Esophagus squamous epithelium (tissue), 5 donors: ENCODE measurements around the gene SYP. TPM values are rescaled to one million over a fixed set of nuclear protein-coding genes. Genes with fewer than 3 reads are reported as not detected.

Experiments
- DNase-seq: peaks from one replicate; lab custom pipeline; 2025; lab: John Stamatoyannopoulos, UW
- H3K27ac ChIP-seq, 4 donors: fragments of 200-600 bp; sonication (generic); one replicate each; pipeline ENCODE4 v1.5.1; 2016 to 2019; ENCODE audit warnings: mild to moderate bottlenecking in 1 of 4
- H3K27me3 ChIP-seq, 4 donors: fragments of 200-600 bp; sonication (generic); 1 replicate in 3 of 4; 2 replicates in 1 of 4; pipeline versions ENCODE4 v1.5.1 to v1.6.0; 2017 to 2021; ENCODE audit warnings: antibody characterized with exemption in 1 of 4
- H3K36me3 ChIP-seq, 3 donors: fragments of 200-600 bp; sonication (generic); one replicate each; pipeline ENCODE4 v1.5.1; 2016 to 2019
- H3K4me1 ChIP-seq, 3 donors: fragments of 200-600 bp; sonication (generic); one replicate each; pipeline ENCODE4 v1.5.1; 2017 to 2019
- H3K4me3 ChIP-seq, 4 donors: fragments of 200-600 bp; sonication (generic); 1 replicate in 3 of 4; 2 replicates in 1 of 4; pipeline ENCODE4 v1.5.1; 2016 to 2019; ENCODE audit warnings: mild to moderate bottlenecking in 2 of 4, moderate library complexity in 1 of 4
- H3K9me3 ChIP-seq, 3 donors: fragments of 200-600 bp; sonication (generic); one replicate each; pipeline ENCODE4 v1.5.1; 2016 to 2019
- CTCF ChIP-seq, 6 experiments: fragments of 450-650 bp in 4 of 6; fragments of 200-600 bp in 2 of 6; sonication (generic) in 2 of 6; IDR thresholded peaks; one replicate each; pipeline ENCODE4 v1.5.1; 2016 to 2019; ENCODE audit warnings: antibody characterized with exemption in 6 of 6, mild to moderate bottlenecking in 4 of 6, moderate library complexity in 4 of 6
- POLR2A ChIP-seq, 4 donors: fragments of 450-650 bp; IDR thresholded peaks; one replicate each; pipeline ENCODE4 v1.6.1; 2017; ENCODE audit warnings: antibody characterized with exemption in 4 of 4, mild to moderate bottlenecking in 4 of 4, moderate library complexity in 3 of 4
- WGBS, 2 donors: methylation state at CpG; one replicate each; pipeline ENCODE4 v1.1.5; 2018; 5-methylcytosine and 5-hydroxymethylcytosine counted together
- intact Hi-C: fragments of 100-400 bp; cut with DNase I; formaldehyde crosslinking; loops from one replicate; pipeline ENCODE4 v1.15.0; 2022
- total RNA-seq, 4 donors: library from RNA; depleted of rRNA; stranded (reverse); fragments of >200 nt; gene quantifications; one replicate each; pipeline ENCODE4 v1.1.0, GENCODE V29; 2016
- donor health status: DM: yes; HTN: yes; CAD: no.

Gene SYP
- total RNA-seq, 4 donors from 2014 or later: 0.15 to 0.57 (median 0.37) TPM

GRCh38 chrX:49209434-49210251 is 9.7 kb upstream of the SYP start:
- H3K27me3 ChIP-seq: peaks cover 0 to 13% (median 0%) of the 10 kb centered on the region in 4 donors
- intact Hi-C loops: no loop called here
- no peak overlapping the region for H3K27ac ChIP-seq
- TF ChIP-seq POLR2A (IDR thresholded peaks at IDR 0.05) (no peak), CTCF (IDR thresholded peaks at IDR 0.05) (no peak)
- H3K36me3 ChIP-seq: no peaks in the 10 kb centered on the region
- WGBS, 2 donors: 9 to 30% methylated on average over 2 to 7 of the region's 28 CpGs
- H3K9me3 ChIP-seq: no peaks in the 10 kb centered on the region
- no peak overlapping the region for H3K4me3 ChIP-seq
- no peak for DNase-seq
- no peaks in the 10 kb centered on the region for H3K4me1 ChIP-seq

DNA sequence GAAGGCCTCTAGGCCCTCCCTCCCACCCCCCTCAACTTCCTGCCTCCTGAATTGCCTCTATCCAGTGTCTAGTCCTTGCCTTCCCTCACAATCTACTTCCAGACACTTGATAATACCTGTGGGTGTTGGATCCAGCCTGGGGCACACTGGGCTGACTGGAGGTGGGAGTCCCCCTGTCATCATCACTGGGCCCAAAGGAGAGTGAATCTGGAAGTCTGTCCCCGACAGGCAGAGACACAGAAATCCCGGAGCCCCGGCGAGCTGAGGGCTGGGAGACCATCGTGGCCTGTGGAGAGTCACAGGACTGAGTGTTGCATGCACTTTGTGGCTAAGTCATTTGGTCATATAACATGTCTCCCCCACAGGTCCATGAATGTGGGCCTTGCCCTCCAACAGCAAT is 8.4 kb upstream of the SYP start:
- H3K9me3 ChIP-seq: no peaks in the 10 kb centered on the region
- no peaks in the 10 kb centered on the region for H3K4me1 ChIP-seq
- H3K27ac ChIP-seq: no peak overlapping the region
- TF ChIP-seq POLR2A (IDR thresholded peaks at IDR 0.05) (no peak), CTCF (IDR thresholded peaks at IDR 0.05) (no peak)
- no peak for DNase-seq
- no peaks in the 10 kb centered on the region for H3K36me3 ChIP-seq
- no CpG with 5 or more reads among the region's 5 CpGs for WGBS, 2 donors
- H3K27me3 ChIP-seq: peaks cover 0 to 13% (median 0%) of the 10 kb centered on the region in 4 donors
- no peak overlapping the region for H3K4me3 ChIP-seq
- intact Hi-C loops: no loop called here

DNA sequence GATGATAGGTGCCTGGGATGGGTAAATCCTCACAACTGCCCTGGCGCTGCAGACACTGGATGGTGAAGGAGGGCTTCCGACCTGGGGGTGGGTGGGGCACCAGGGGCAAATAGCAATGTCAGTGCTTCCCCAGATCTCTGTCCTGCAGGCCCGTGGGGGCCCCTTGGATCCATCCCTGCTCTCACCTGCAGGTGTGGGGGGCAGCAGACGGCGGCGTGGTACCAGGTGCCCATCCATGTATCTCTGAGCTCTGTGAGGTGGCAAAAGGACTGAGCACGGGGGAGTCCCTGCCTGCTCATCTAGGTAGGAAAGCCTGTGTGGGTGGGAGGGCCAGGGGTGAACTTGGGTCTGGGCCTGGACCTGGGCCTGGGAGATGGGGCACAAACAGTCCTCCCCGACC is 6.5 kb upstream of the SYP start:
- Histone ChIP-seq H3K9me3 (no peaks in the 10 kb centered on the region), H3K4me1 (no peaks in the 10 kb centered on the region), H3K27me3 (peaks cover 0 to 13% (median 0%) of the 10 kb centered on the region in 4 donors), H3K27ac (no peak overlapping the region), H3K4me3 (no peak overlapping the region), H3K36me3 (no peaks in the 10 kb centered on the region)
- DNase-seq: no peak
- TF ChIP-seq CTCF (IDR thresholded peaks at IDR 0.05): no peak
- no peak for TF ChIP-seq POLR2A (IDR thresholded peaks at IDR 0.05)
- WGBS, 2 donors: 72% methylated on average over 4 of the region's 8 CpGs; no CpG with 5 or more reads in 1 of the 2 donors
- intact Hi-C loops: no loop called here

- peaks cover 0 to 11% (median 0%) of the 10 kb centered on the region in 4 donors for H3K27me3 ChIP-seq
- intact Hi-C loops: no loop called here
- 63 to 70% methylated on average over 3 to 4 of the region's 13 CpGs for WGBS, 2 donors
- no peaks in the 10 kb centered on the region for H3K9me3 ChIP-seq
- H3K36me3 ChIP-seq: no peaks in the 10 kb centered on the region
- no peak for DNase-seq
- no peak overlapping the region for H3K4me3 ChIP-seq
- no peak overlapping the region for H3K27ac ChIP-seq
- no peak for TF ChIP-seq CTCF (IDR thresholded peaks at IDR 0.05)
- no peak for TF ChIP-seq POLR2A (IDR thresholded peaks at IDR 0.05)
- no peaks in the 10 kb centered on the region for H3K4me1 ChIP-seq
Observed at GRCh38 chrX:49205443-49205842, 5.5 kb upstream of the SYP start.

GRCh38 chrX:49204709-49205108 is 4.7 kb upstream of the SYP start:
- WGBS, 2 donors: 43 to 80% methylated on average over 1 to 3 of the region's 4 CpGs
- no peak for DNase-seq
- Histone ChIP-seq H3K9me3 (no peaks in the 10 kb centered on the region), H3K4me1 (peaks cover 0 to 3% (median 1%) of the 10 kb centered on the region in 3 donors), H3K27ac (no peak overlapping the region), H3K36me3 (no peaks in the 10 kb centered on the region), H3K27me3 (peaks cover 0 to 5% (median 0%) of the 10 kb centered on the region in 4 donors), H3K4me3 (no peak overlapping the region)
- intact Hi-C loops: no loop called here
- TF ChIP-seq CTCF (IDR thresholded peaks at IDR 0.05) (no peak), POLR2A (IDR thresholded peaks at IDR 0.05) (no peak)
